ENCODE measurements around the gene HNRNPF.

DNA sequence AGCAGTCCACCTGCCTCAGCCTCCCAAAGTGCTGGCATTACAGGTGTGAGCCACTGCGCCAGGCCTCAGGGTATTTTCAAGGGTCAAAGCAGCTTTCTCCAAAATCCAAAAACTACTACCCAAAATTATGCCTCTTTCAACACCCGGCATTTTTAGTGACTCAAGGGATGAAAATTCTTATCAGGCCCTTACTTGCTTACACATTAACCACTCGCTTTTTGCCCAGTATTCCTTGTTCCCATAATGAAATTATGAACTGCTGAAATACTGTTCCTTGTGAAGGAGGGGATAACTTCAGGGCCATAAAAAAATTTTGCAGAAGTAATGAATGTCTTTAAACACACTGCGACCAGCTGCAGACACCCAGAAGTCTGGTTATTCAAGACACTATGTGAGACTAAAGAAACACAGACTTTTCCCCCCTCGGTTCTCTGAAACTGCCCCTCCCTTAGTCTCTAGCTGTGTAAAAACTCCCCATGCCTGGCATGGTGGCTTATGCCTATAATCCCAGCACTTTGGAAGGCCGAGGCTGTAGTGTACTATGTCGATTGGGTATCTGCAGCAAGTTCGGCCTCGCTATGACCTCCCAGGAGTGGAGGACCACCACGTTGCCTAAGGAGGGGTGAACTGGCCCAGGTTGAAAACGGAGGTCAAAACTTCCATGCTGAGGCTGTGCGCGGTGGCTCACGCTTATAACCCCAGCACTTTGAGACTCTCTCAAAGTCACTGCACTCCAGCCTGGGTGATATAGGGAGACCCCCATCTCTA, 25.6 kb downstream of the HNRNPF start:
- no peak for TF ChIP-seq CTCF (IDR thresholded peaks at IDR 0.05; ENCODE audit: low read depth, low read length, missing input control)
- no peak for TF ChIP-seq EGR1 (IDR thresholded peaks at IDR 0.05; ENCODE audit: low read depth in 2 of 2)
- TF ChIP-seq MAX (IDR thresholded peaks at IDR 0.05) = no peak
- TF ChIP-seq, protein P1, sequence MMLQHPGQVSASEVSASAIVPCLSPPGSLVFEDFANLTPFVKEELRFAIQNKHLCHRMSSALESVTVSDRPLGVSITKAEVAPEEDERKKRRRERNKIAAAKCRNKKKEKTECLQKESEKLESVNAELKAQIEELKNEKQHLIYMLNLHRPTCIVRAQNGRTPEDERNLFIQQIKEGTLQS (IDR thresholded peaks at IDR 0.05) = no peak
- TF ChIP-seq, protein P2, sequence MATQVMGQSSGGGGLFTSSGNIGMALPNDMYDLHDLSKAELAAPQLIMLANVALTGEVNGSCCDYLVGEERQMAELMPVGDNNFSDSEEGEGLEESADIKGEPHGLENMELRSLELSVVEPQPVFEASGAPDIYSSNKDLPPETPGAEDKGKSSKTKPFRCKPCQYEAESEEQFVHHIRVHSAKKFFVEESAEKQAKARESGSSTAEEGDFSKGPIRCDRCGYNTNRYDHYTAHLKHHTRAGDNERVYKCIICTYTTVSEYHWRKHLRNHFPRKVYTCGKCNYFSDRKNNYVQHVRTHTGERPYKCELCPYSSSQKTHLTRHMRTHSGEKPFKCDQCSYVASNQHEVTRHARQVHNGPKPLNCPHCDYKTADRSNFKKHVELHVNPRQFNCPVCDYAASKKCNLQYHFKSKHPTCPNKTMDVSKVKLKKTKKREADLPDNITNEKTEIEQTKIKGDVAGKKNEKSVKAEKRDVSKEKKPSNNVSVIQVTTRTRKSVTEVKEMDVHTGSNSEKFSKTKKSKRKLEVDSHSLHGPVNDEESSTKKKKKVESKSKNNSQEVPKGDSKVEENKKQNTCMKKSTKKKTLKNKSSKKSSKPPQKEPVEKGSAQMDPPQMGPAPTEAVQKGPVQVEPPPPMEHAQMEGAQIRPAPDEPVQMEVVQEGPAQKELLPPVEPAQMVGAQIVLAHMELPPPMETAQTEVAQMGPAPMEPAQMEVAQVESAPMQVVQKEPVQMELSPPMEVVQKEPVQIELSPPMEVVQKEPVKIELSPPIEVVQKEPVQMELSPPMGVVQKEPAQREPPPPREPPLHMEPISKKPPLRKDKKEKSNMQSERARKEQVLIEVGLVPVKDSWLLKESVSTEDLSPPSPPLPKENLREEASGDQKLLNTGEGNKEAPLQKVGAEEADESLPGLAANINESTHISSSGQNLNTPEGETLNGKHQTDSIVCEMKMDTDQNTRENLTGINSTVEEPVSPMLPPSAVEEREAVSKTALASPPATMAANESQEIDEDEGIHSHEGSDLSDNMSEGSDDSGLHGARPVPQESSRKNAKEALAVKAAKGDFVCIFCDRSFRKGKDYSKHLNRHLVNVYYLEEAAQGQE (IDR thresholded peaks at IDR 0.05) = no peak
- TF ChIP-seq YY1 (IDR thresholded peaks at IDR 0.05) = no peak
- TF ChIP-seq FOXA2 (IDR thresholded peaks at IDR 0.05) = no peak
